GM19467 (cell line): ENCODE measurements around the gene IRAK1.
"Not testable (repeated sequence)": the region's sequence is repeated elsewhere in the genome, so short reads cannot be mapped to it uniquely, and the experiment has no call there.

ENCODE experiments used
- ATAC-seq: cut with Tn5 transposase; IDR thresholded peaks from one replicate; pipeline ENCODE4 v1.9.1; 2021; ENCODE audit warnings: mild to moderate bottlenecking, moderate library complexity; ENCODE audit not compliant: unreplicated experiment

The IRAK1 gene

GRCh38 chrX:154004315-154004714, 15.4 kb downstream of the IRAK1 start:
- no peak for ATAC-seq

- no peak for ATAC-seq
Measured at GRCh38 chrX:154002215-154002719, 17.4 kb downstream of the IRAK1 start.

GRCh38 chrX:154000051-154000450, 19.7 kb downstream of the IRAK1 start:
- ATAC-seq: no peak

GRCh38 chrX:153999359-154000037, 20.2 kb downstream of the IRAK1 start:
- no peak for ATAC-seq

GRCh38 chrX:153995504-153995903, 24.2 kb downstream of the IRAK1 start:
- no peak for ATAC-seq

GRCh38 chrX:153994398-153994797, 25.3 kb downstream of the IRAK1 start:
- ATAC-seq: not testable (repeated sequence)

- no peak for ATAC-seq
Measured at GRCh38 chrX:153993978-153994377, 25.7 kb downstream of the IRAK1 start.

- no peak for ATAC-seq
Measured at GRCh38 chrX:153993079-153993478, 26.6 kb downstream of the IRAK1 start.

- no peak for ATAC-seq
Measured at GRCh38 chrX:153992180-153992579, 27.5 kb downstream of the IRAK1 start.

- ATAC-seq: no peak
Measured at GRCh38 chrX:153991013-153991580, 28.6 kb downstream of the IRAK1 start.

GRCh38 chrX:153989973-153990655, 29.6 kb downstream of the IRAK1 start:
- no peak for ATAC-seq

GRCh38 chrX:153988493-153988892, 31.2 kb downstream of the IRAK1 start:
- ATAC-seq: no peak

GRCh38 chrX:153984351-153985178, 35.1 kb downstream of the IRAK1 start:
- ATAC-seq: no peak

GRCh38 chrX:153983321-153983801, 36.3 kb downstream of the IRAK1 start:
- ATAC-seq: no peak

GRCh38 chrX:153981771-153982533, 37.8 kb downstream of the IRAK1 start:
- no peak for ATAC-seq

- no peak for ATAC-seq
Measured at GRCh38 chrX:153981231-153981630, 38.5 kb downstream of the IRAK1 start.

GRCh38 chrX:153980394-153980793, 39.3 kb downstream of the IRAK1 start:
- not testable (repeated sequence) for ATAC-seq

- no peak for ATAC-seq
Measured at GRCh38 chrX:153974726-153975286, 44.9 kb downstream of the IRAK1 start.

GRCh38 chrX:153974003-153974725, 45.5 kb downstream of the IRAK1 start:
- no peak for ATAC-seq
